Measurements from ENCODE around the gene ZBTB7B.

The ZBTB7B gene

DNA sequence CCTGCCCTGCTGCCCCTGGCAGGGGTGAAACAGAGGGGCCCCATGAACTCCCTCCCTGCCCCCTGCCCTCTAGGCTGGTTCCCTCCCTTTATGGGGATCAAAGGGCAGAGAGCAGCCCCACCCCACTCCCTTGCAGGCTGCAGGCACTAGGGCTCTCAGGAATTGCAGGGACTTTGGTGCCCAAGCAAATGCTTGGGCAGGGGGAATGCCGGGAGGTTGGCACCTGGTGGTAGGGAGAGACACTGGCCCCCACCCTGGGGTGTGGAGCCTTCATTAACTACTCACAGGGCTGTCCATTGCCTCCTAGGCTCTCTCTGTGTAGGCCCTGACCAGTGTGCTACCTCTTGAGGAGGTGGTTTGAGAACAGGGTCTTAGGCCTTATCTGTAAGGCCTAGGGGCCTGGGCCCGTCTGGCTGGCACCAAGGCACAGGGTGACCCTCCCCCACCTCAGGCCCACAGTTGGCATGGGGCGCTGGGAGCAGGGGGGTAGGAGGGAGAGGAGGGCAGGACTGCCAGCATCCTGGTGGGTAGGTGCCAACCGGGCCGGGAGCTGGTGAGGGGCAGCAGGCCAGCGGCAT is 4.7 kb downstream of the ZBTB7B start:
- peak overlapping the region; percentile 98 for H3K27ac ChIP-seq
- TF ChIP-seq, protein P1, sequence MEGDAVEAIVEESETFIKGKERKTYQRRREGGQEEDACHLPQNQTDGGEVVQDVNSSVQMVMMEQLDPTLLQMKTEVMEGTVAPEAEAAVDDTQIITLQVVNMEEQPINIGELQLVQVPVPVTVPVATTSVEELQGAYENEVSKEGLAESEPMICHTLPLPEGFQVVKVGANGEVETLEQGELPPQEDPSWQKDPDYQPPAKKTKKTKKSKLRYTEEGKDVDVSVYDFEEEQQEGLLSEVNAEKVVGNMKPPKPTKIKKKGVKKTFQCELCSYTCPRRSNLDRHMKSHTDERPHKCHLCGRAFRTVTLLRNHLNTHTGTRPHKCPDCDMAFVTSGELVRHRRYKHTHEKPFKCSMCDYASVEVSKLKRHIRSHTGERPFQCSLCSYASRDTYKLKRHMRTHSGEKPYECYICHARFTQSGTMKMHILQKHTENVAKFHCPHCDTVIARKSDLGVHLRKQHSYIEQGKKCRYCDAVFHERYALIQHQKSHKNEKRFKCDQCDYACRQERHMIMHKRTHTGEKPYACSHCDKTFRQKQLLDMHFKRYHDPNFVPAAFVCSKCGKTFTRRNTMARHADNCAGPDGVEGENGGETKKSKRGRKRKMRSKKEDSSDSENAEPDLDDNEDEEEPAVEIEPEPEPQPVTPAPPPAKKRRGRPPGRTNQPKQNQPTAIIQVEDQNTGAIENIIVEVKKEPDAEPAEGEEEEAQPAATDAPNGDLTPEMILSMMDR (IDR thresholded peaks at IDR 0.05): no peak

DNA sequence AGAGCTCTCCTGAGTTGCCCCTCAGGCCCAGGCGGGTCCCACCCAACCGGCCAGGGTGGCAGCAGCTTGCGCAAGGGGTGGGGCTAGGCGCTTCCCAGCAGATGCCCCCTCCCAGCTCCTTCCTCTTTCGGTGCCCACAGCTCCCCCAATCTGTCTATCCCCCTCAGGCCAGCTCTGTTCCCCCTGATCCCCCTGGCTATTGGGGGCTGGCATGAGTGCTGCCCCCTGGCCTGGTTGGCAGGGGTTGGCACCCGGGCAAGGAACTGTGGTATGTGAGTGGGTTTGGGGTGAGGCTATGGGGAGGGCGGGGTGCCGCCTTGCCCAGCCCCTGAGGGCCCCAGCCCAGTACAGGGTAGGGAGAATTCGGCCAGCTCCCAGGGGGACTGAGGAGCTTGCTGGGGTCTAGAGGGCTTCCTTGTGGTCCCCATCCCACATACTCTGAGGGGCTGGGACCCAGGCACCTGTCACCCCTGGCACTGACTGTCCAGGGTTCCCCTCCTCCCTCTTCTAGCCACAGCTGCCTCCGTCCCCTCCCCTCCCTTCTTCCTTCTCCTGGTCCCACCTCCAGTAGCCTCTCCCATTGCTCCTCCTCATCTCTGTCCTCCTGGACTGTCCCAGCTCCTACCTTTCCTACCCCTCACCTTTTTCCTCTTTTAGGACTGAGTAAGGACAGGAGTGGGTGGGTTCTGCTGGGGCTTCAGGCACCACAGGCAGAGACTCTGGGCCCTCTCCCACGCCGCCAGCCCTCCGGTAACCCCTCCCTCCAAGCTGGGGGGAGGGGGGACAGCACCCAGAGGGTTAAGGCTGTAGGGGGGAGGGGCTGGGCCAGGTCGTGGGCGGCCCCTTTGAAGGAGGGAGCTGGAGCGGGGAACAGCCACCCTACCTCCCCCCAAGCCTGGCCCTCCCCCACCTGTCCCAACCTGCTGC is 5.7 kb downstream of the ZBTB7B start:
- H3K27ac ChIP-seq: peak overlapping the region; percentile 98
- TF ChIP-seq, protein P1 (IDR thresholded peaks at IDR 0.05): no peak
- TF ChIP-seq ZFX (IDR thresholded peaks at IDR 0.05; ENCODE audit: borderline replicate concordance): no peak

DNA sequence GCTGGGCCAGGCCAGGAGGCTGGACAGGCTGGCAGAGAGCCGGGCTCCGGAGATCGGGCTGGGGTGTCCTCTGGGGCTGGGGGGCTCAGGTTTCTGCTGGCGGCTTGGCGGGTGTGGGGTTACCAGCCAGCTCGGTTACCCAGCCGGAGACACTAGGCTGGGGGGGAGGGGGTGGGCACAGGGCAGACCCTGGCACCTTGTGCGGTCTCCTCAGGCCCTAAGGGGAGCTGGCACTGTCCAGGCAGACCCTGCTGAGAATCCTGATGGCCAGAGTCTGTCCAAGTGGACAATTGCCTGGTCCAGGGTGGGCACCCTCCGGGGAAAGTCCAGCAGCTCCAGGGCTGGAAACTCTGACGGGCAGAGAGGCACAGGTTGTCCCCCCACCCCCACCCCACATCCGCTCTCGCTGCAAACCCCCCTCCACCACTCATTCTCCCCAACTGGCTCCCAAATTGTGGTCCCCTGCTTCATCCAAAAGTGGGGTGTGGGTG is 6.7 kb downstream of the ZBTB7B start:
- peak overlapping the region; percentile 98 for H3K27ac ChIP-seq
- TF ChIP-seq, protein P1 (IDR thresholded peaks at IDR 0.05): no peak
- no peak for TF ChIP-seq ZFX (IDR thresholded peaks at IDR 0.05; ENCODE audit: borderline replicate concordance)

DNA sequence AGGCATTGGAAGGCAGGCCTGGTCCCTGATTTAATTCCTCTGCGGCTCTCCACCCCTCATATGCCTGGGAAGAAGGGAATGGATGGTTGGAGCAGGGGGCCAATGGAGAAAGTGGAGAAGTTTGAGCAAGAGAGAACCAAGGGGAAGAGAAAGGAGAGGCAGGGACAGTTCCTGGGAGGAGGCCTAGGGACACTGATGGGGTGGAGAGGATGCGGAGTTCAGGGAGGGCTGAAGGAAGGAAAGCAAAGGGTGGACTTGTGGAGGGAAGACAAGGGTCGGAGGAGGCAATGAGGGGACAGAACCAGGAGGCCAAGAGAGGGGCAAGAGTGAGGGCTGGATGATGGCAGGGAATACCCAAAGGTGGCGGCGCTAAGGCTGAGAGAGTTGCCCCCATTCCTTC is 7.1 kb downstream of the ZBTB7B start:
- H3K27ac ChIP-seq: peak overlapping the region; percentile 98
- TF ChIP-seq, protein P1 (IDR thresholded peaks at IDR 0.05): no peak
- TF ChIP-seq ZFX (IDR thresholded peaks at IDR 0.05; ENCODE audit: borderline replicate concordance): no peak

DNA sequence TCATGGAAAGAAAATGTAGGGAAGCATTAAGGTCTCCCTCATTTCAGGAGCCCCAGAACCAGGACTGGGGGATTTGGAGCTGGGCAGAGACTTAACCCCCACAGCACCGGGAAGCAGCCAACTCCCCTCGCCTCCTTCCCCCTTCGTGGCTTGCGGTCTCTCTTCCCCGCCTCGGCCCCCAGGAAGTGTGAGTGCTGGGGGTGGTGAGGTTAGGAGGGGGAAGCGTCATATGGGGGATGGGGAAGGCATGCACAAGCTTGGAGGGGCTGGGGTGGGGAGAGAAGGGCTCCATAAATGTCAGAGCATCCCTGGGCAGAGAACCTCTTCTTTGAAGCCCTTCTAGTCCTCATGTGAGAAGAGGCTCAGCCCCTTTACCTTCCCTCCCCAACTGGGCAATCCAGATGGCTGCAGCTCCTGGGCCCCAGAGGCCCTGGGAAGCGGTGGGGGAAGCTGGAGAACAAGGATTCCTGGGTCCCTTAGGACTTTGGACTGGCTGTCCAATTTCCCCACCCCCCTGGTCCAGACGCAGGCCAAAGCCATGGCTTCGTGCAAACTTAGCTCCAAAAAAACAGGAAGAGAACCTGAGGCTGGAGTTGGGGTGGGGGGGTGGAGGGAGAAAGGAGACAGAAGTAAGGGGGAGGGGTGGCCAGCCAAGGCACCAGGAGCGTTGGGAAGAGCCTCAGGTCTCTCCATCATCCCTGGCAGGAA is 7.8 kb downstream of the ZBTB7B start:
- no peak for TF ChIP-seq ZFX (IDR thresholded peaks at IDR 0.05; ENCODE audit: borderline replicate concordance)
- TF ChIP-seq, protein P1 (IDR thresholded peaks at IDR 0.05): no peak

DNA sequence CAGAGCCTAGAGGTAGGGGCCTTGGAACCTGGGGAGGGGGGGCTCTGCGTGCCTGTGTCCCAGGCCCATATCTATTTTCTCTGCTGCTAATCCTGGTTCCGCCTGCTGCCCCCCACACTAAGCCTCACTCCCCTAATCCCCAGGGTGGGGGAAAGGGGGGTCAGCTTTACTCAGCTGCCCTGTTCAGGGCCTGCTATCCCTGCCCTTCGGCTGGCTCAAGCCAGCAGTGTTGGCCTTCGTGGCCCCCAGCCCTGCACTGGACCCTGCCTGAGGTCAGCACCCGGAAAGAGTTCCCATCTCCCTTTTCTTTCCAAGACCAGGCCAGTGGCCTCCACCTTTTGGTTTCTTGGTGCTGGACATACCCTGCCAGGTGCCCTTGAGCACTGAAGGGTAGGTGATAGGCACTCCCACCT is 8.4 kb downstream of the ZBTB7B start:
- peak overlapping the region; percentile 98 for H3K27ac ChIP-seq

More for the DNA sequence above, 7.8 kb downstream of the ZBTB7B start:
- peak overlapping the region; percentile 98 for H3K27ac ChIP-seq

More for the DNA sequence above, 8.4 kb downstream of the ZBTB7B start:
- TF ChIP-seq, protein P1 (IDR thresholded peaks at IDR 0.05): no peak
